ENCODE results near the gene PHLDA3.

PHLDA3 gene

GRCh38 chr1:201459052-201459451 is 9.9 kb downstream of the PHLDA3 start:
- peaks cover under 1% of the 10 kb centered on the region for H3K36me3 ChIP-seq (ENCODE audit: control insufficient read depth, insufficient read depth, low read length, severe bottlenecking)
- no peak overlapping the region for H3K4me3 ChIP-seq (ENCODE audit: low read length)
- no peaks in the 10 kb centered on the region for H3K27me3 ChIP-seq (replicated peaks; ENCODE audit: control insufficient read depth, insufficient read depth, low read length)
- peaks cover 74% of the 10 kb centered on the region for H3K4me1 ChIP-seq (ENCODE audit: control insufficient read depth, insufficient read depth, low read length)
- no peaks in the 10 kb centered on the region for H3K9me3 ChIP-seq (ENCODE audit: control insufficient read depth, low read length)
- no peak overlapping the region for H3K9ac ChIP-seq (ENCODE audit: low read length)
- DNase-seq (ENCODE audit: low read depth), result no peak

- H3K9ac ChIP-seq (ENCODE audit: low read length), result peak overlapping the region; percentile 85
- H3K27me3 ChIP-seq (replicated peaks; ENCODE audit: control insufficient read depth, insufficient read depth, low read length), result no peaks in the 10 kb centered on the region
- no peak for DNase-seq (ENCODE audit: low read depth)
- peaks cover 65% of the 10 kb centered on the region for H3K4me1 ChIP-seq (ENCODE audit: control insufficient read depth, insufficient read depth, low read length)
- H3K9me3 ChIP-seq (ENCODE audit: control insufficient read depth, low read length), result no peaks in the 10 kb centered on the region
- H3K4me3 ChIP-seq (ENCODE audit: low read length), result peak overlapping the region; percentile 66
- no peaks in the 10 kb centered on the region for H3K36me3 ChIP-seq (ENCODE audit: control insufficient read depth, insufficient read depth, low read length, severe bottlenecking)
Observed at GRCh38 chr1:201457508-201457960, 11.5 kb downstream of the PHLDA3 start.

- peak overlapping the region; percentile 85 for H3K9ac ChIP-seq (ENCODE audit: low read length)
- H3K4me1 ChIP-seq (ENCODE audit: control insufficient read depth, insufficient read depth, low read length), result peaks cover 60% of the 10 kb centered on the region
- H3K4me3 ChIP-seq (ENCODE audit: low read length), result peak overlapping the region; percentile 66
- H3K36me3 ChIP-seq (ENCODE audit: control insufficient read depth, insufficient read depth, low read length, severe bottlenecking), result no peaks in the 10 kb centered on the region
- DNase-seq (ENCODE audit: low read depth), result peak; percentile 96
- H3K9me3 ChIP-seq (ENCODE audit: control insufficient read depth, low read length), result no peaks in the 10 kb centered on the region
- H3K27me3 ChIP-seq (replicated peaks; ENCODE audit: control insufficient read depth, insufficient read depth, low read length), result no peaks in the 10 kb centered on the region
Observed at GRCh38 chr1:201456499-201457309, 12.3 kb downstream of the PHLDA3 start.

GRCh38 chr1:201455098-201455497 is 13.9 kb downstream of the PHLDA3 start:
- peaks cover 58% of the 10 kb centered on the region for H3K4me1 ChIP-seq (ENCODE audit: control insufficient read depth, insufficient read depth, low read length)

GRCh38 chr1:201454608-201455007 is 14.4 kb downstream of the PHLDA3 start:
- no peaks in the 10 kb centered on the region for H3K27me3 ChIP-seq (replicated peaks; ENCODE audit: control insufficient read depth, insufficient read depth, low read length)
- H3K4me1 ChIP-seq (ENCODE audit: control insufficient read depth, insufficient read depth, low read length), result peaks cover 53% of the 10 kb centered on the region
- no peak overlapping the region for H3K9ac ChIP-seq (ENCODE audit: low read length)
- no peaks in the 10 kb centered on the region for H3K36me3 ChIP-seq (ENCODE audit: control insufficient read depth, insufficient read depth, low read length, severe bottlenecking)
- H3K4me3 ChIP-seq (ENCODE audit: low read length), result no peak overlapping the region
- no peak for DNase-seq (ENCODE audit: low read depth)
- H3K9me3 ChIP-seq (ENCODE audit: control insufficient read depth, low read length), result no peaks in the 10 kb centered on the region

More at GRCh38 chr1:201455098-201455497, 13.9 kb downstream of the PHLDA3 start:
- no peak for DNase-seq (ENCODE audit: low read depth)
- no peaks in the 10 kb centered on the region for H3K27me3 ChIP-seq (replicated peaks; ENCODE audit: control insufficient read depth, insufficient read depth, low read length)
- H3K36me3 ChIP-seq (ENCODE audit: control insufficient read depth, insufficient read depth, low read length, severe bottlenecking), result no peaks in the 10 kb centered on the region
- H3K9ac ChIP-seq (ENCODE audit: low read length), result no peak overlapping the region
- no peaks in the 10 kb centered on the region for H3K9me3 ChIP-seq (ENCODE audit: control insufficient read depth, low read length)
- no peak overlapping the region for H3K4me3 ChIP-seq (ENCODE audit: low read length)

- no peak for DNase-seq (ENCODE audit: low read depth)
Observed at GRCh38 chr1:201452866-201453265, 16.1 kb downstream of the PHLDA3 start.

GRCh38 chr1:201450721-201451291 is 18.2 kb downstream of the PHLDA3 start:
- peaks cover 47% of the 10 kb centered on the region for H3K4me1 ChIP-seq (ENCODE audit: control insufficient read depth, insufficient read depth, low read length)
- no peaks in the 10 kb centered on the region for H3K36me3 ChIP-seq (ENCODE audit: control insufficient read depth, insufficient read depth, low read length, severe bottlenecking)
- H3K4me3 ChIP-seq (ENCODE audit: low read length), result peak overlapping the region; percentile 52
- H3K9me3 ChIP-seq (ENCODE audit: control insufficient read depth, low read length), result no peaks in the 10 kb centered on the region
- H3K9ac ChIP-seq (ENCODE audit: low read length), result peak overlapping the region; percentile 81
- DNase-seq (ENCODE audit: low read depth), result peak; percentile 89
- no peaks in the 10 kb centered on the region for H3K27me3 ChIP-seq (replicated peaks; ENCODE audit: control insufficient read depth, insufficient read depth, low read length)

More at GRCh38 chr1:201452866-201453265, 16.1 kb downstream of the PHLDA3 start:
- H3K9ac ChIP-seq (ENCODE audit: low read length), result no peak overlapping the region
- H3K4me3 ChIP-seq (ENCODE audit: low read length), result no peak overlapping the region
- H3K27me3 ChIP-seq (replicated peaks; ENCODE audit: control insufficient read depth, insufficient read depth, low read length), result no peaks in the 10 kb centered on the region
- H3K9me3 ChIP-seq (ENCODE audit: control insufficient read depth, low read length), result no peaks in the 10 kb centered on the region
- no peaks in the 10 kb centered on the region for H3K36me3 ChIP-seq (ENCODE audit: control insufficient read depth, insufficient read depth, low read length, severe bottlenecking)
- H3K4me1 ChIP-seq (ENCODE audit: control insufficient read depth, insufficient read depth, low read length), result peaks cover 61% of the 10 kb centered on the region

GRCh38 chr1:201448990-201449389 is 20.0 kb downstream of the PHLDA3 start:
- Histone ChIP-seq H3K4me3 (ENCODE audit: low read length) (no peak overlapping the region), H3K36me3 (ENCODE audit: control insufficient read depth, insufficient read depth, low read length, severe bottlenecking) (no peaks in the 10 kb centered on the region), H3K9me3 (ENCODE audit: control insufficient read depth, low read length) (no peaks in the 10 kb centered on the region), H3K27me3 (replicated peaks; ENCODE audit: control insufficient read depth, insufficient read depth, low read length) (no peaks in the 10 kb centered on the region), H3K9ac (ENCODE audit: low read length) (peak overlapping the region; percentile 52), H3K4me1 (ENCODE audit: control insufficient read depth, insufficient read depth, low read length) (peaks cover 39% of the 10 kb centered on the region)
- no peak for DNase-seq (ENCODE audit: low read depth)

GRCh38 chr1:201447903-201448871 is 20.8 kb downstream of the PHLDA3 start:
- no peaks in the 10 kb centered on the region for H3K36me3 ChIP-seq (ENCODE audit: control insufficient read depth, insufficient read depth, low read length, severe bottlenecking)
- peak; percentile 79 for DNase-seq (ENCODE audit: low read depth)
- no peak overlapping the region for H3K4me3 ChIP-seq (ENCODE audit: low read length)
- no peaks in the 10 kb centered on the region for H3K9me3 ChIP-seq (ENCODE audit: control insufficient read depth, low read length)
- peaks cover 37% of the 10 kb centered on the region for H3K4me1 ChIP-seq (ENCODE audit: control insufficient read depth, insufficient read depth, low read length)
- H3K27me3 ChIP-seq (replicated peaks; ENCODE audit: control insufficient read depth, insufficient read depth, low read length), result no peaks in the 10 kb centered on the region
- peak overlapping the region; percentile 52 for H3K9ac ChIP-seq (ENCODE audit: low read length)

GRCh38 chr1:201445310-201445709 is 23.7 kb downstream of the PHLDA3 start:
- DNase-seq (ENCODE audit: low read depth), result no peak
- Histone ChIP-seq H3K27me3 (replicated peaks; ENCODE audit: control insufficient read depth, insufficient read depth, low read length) (no peaks in the 10 kb centered on the region), H3K36me3 (ENCODE audit: control insufficient read depth, insufficient read depth, low read length, severe bottlenecking) (no peaks in the 10 kb centered on the region), H3K9ac (ENCODE audit: low read length) (no peak overlapping the region), H3K4me3 (ENCODE audit: low read length) (no peak overlapping the region), H3K4me1 (ENCODE audit: control insufficient read depth, insufficient read depth, low read length) (peaks cover 19% of the 10 kb centered on the region), H3K9me3 (ENCODE audit: control insufficient read depth, low read length) (peaks cover 6% of the 10 kb centered on the region)

GRCh38 chr1:201444792-201445191 is 24.2 kb downstream of the PHLDA3 start:
- H3K9me3 ChIP-seq (ENCODE audit: control insufficient read depth, low read length), result peaks cover 6% of the 10 kb centered on the region
- H3K36me3 ChIP-seq (ENCODE audit: control insufficient read depth, insufficient read depth, low read length, severe bottlenecking), result no peaks in the 10 kb centered on the region
- H3K4me3 ChIP-seq (ENCODE audit: low read length), result no peak overlapping the region
- H3K4me1 ChIP-seq (ENCODE audit: control insufficient read depth, insufficient read depth, low read length), result peaks cover 18% of the 10 kb centered on the region
- H3K9ac ChIP-seq (ENCODE audit: low read length), result no peak overlapping the region
- DNase-seq (ENCODE audit: low read depth), result no peak
- no peaks in the 10 kb centered on the region for H3K27me3 ChIP-seq (replicated peaks; ENCODE audit: control insufficient read depth, insufficient read depth, low read length)

Data from adipocyte (in vitro differentiated cells).